OCI-LY1 (cell line): ENCODE data around the gene RAB40B.
A peak's percentile ranks its signal among the peaks of the same experiment; 100 is the strongest.

ENCODE experiments used
- H2AFZ ChIP-seq: fragments of 200-600 bp; sonication (generic), shearing (Covaris generic); 2 replicates; pipeline ENCODE4 v1.6.0; 2014; ENCODE audit warnings: antibody characterized with exemption, mild to moderate bottlenecking, low read length
- H3F3A ChIP-seq: fragments of 200-600 bp; sonication (generic), shearing (Covaris generic); 2 replicates; pipeline ENCODE4 v1.6.0; 2014; ENCODE audit warnings: mild to moderate bottlenecking, antibody characterized with exemption, low read length, moderate library complexity; ENCODE audit not compliant: insufficient read depth
- H3K27ac ChIP-seq: fragments of 200-600 bp; sonication (generic); 2 replicates; pipeline ENCODE4 v1.5.1; 2014; ENCODE audit warnings: low read length, mixed run types, mild to moderate bottlenecking, low read depth; ENCODE audit not compliant: poor library complexity, severe bottlenecking
- H3K27me3 ChIP-seq: fragments of 200-600 bp; sonication (generic); 2 replicates; pipeline ENCODE4 v1.6.0; 2014; ENCODE audit warnings: antibody characterized with exemption, mild to moderate bottlenecking, low read length, moderate library complexity; ENCODE audit not compliant: insufficient read depth
- H3K36me3 ChIP-seq: fragments of 200-600 bp; sonication (generic); 2 replicates; pipeline ENCODE4 v1.6.1; 2014; ENCODE audit warnings: mild to moderate bottlenecking, antibody characterized with exemption, low read length, moderate library complexity, mixed read lengths; ENCODE audit not compliant: insufficient read depth
- H3K4me1 ChIP-seq: fragments of 200-600 bp; sonication (generic); 2 replicates; pipeline ENCODE4 v1.5.1; 2014; ENCODE audit warnings: mild to moderate bottlenecking, low read length, moderate library complexity; ENCODE audit not compliant: insufficient read depth, severe bottlenecking
- H3K4me2 ChIP-seq: fragments of 200-600 bp; sonication (generic), shearing (Covaris generic); 2 replicates; pipeline ENCODE4 v1.6.1; 2014; ENCODE audit warnings: low read length
- H3K4me3 ChIP-seq: fragments of 200-600 bp; sonication (generic); 2 replicates; pipeline ENCODE4 v1.5.1; 2014; ENCODE audit warnings: low read length, low read depth, mild to moderate bottlenecking, mixed read lengths; ENCODE audit not compliant: poor library complexity, severe bottlenecking
- H3K79me2 ChIP-seq: fragments of 200-600 bp; shearing (Covaris generic); 2 replicates; pipeline ENCODE4 v1.6.1; 2016; ENCODE audit warnings: mixed run types, low read length, mixed read lengths; ENCODE audit not compliant: insufficient read depth
- H3K9ac ChIP-seq: fragments of 200-600 bp; sonication (generic), shearing (Covaris generic); 2 replicates; pipeline ENCODE4 v1.6.1; 2014; ENCODE audit warnings: mild to moderate bottlenecking, low read length, mixed read lengths
- H3K9me2 ChIP-seq: fragments of 200-600 bp; sonication (generic), shearing (Covaris generic); 2 replicates; pipeline ENCODE4 v1.6.1; 2014; ENCODE audit warnings: low read depth, mild to moderate bottlenecking, low read length, mixed read lengths
- H3K9me3 ChIP-seq: fragments of 200-600 bp; shearing (Covaris generic); 2 replicates; pipeline ENCODE4 v1.6.1; 2014; ENCODE audit warnings: low read length, mixed read lengths
- H4K20me1 ChIP-seq: fragments of 200-600 bp; sonication (generic), shearing (Covaris generic); 2 replicates; pipeline ENCODE4 v1.6.0; 2016; ENCODE audit warnings: mild to moderate bottlenecking, low read length; ENCODE audit not compliant: insufficient read depth
- CTCF ChIP-seq: fragments of 200-600 bp; sonication (generic), shearing (Covaris generic); IDR thresholded peaks from 2 replicates; pipeline ENCODE4 v1.5.1; 2017; ENCODE audit warnings: mild to moderate bottlenecking, antibody characterized with exemption, low read length, moderate library complexity, mixed read lengths
- EZH2 ChIP-seq: fragments of 200-600 bp; sonication (generic), shearing (Covaris generic); IDR thresholded peaks from 2 replicates; pipeline ENCODE4 v1.8.0; 2017; ENCODE audit warnings: borderline replicate concordance, mixed run types, mild to moderate bottlenecking, antibody characterized with exemption, low read length, moderate library complexity, mixed read lengths

The RAB40B gene

DNA sequence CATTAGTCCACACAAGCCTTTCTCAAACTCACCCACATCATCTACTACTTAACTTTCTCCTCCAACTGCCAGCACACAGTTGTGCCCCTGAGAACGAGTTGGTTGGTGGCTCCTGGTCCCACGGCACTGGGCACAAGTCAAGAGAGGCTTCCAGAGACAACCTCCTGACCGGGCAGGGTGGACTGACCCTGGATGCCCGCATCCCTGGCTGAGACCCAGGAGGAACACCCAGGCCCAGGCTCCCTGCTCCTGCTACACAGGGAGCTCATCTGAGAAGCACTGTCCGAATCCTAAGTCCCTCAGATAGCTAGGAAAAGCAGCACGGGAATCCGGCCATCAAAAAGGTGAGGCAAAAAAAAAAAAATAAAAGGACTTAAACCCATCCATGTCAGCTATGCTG lies 79.3 kb downstream of the RAB40B start:
- H3K9me3 ChIP-seq, result no peaks in the 10 kb centered on the region
- H3K9me2 ChIP-seq, result no peaks in the 10 kb centered on the region
- no peaks in the 10 kb centered on the region for H3K27me3 ChIP-seq
- H3K36me3 ChIP-seq, result peaks cover 88% of the 10 kb centered on the region
- TF ChIP-seq CTCF (no peak), EZH2 (no peak)
- no peaks in the 10 kb centered on the region for H3K79me2 ChIP-seq
- H2AFZ ChIP-seq, result no peak overlapping the region
- no peak overlapping the region for H3K9ac ChIP-seq
- no peaks in the 10 kb centered on the region for H3F3A ChIP-seq
- H3K4me2 ChIP-seq, result no peak overlapping the region
- H4K20me1 ChIP-seq, result no peaks in the 10 kb centered on the region
- no peak overlapping the region for H3K4me3 ChIP-seq
- H3K27ac ChIP-seq, result no peak overlapping the region
- H3K4me1 ChIP-seq, result no peaks in the 10 kb centered on the region

- no peaks in the 10 kb centered on the region for H3F3A ChIP-seq
- no peak overlapping the region for H3K9ac ChIP-seq
- no peaks in the 10 kb centered on the region for H4K20me1 ChIP-seq
- H3K27me3 ChIP-seq, result no peaks in the 10 kb centered on the region
- H2AFZ ChIP-seq, result no peak overlapping the region
- peaks cover 9% of the 10 kb centered on the region for H3K4me1 ChIP-seq
- TF ChIP-seq EZH2 (no peak), CTCF (no peak)
- no peaks in the 10 kb centered on the region for H3K79me2 ChIP-seq
- H3K27ac ChIP-seq, result no peak overlapping the region
- no peak overlapping the region for H3K4me3 ChIP-seq
- no peaks in the 10 kb centered on the region for H3K9me2 ChIP-seq
- H3K9me3 ChIP-seq, result no peaks in the 10 kb centered on the region
- H3K4me2 ChIP-seq, result no peak overlapping the region
- peaks cover 78% of the 10 kb centered on the region for H3K36me3 ChIP-seq
These were observed 82.3 kb downstream of the RAB40B start for GRCh38 chr17:82616021-82616711.

GRCh38 chr17:82615084-82616020 lies 83.1 kb downstream of the RAB40B start:
- H3F3A ChIP-seq, result no peaks in the 10 kb centered on the region
- H3K27me3 ChIP-seq, result no peaks in the 10 kb centered on the region
- H3K4me1 ChIP-seq, result peaks cover 12% of the 10 kb centered on the region
- no peaks in the 10 kb centered on the region for H3K79me2 ChIP-seq
- no peaks in the 10 kb centered on the region for H3K9me2 ChIP-seq
- TF ChIP-seq CTCF (peak; percentile 15; the same call in 1 of the 2 replicates), EZH2 (no peak)
- no peaks in the 10 kb centered on the region for H4K20me1 ChIP-seq
- no peaks in the 10 kb centered on the region for H3K9me3 ChIP-seq
- H3K4me2 ChIP-seq, result no peak overlapping the region
- no peak overlapping the region for H3K4me3 ChIP-seq
- no peak overlapping the region for H3K9ac ChIP-seq
- no peak overlapping the region for H3K27ac ChIP-seq
- H3K36me3 ChIP-seq, result peaks cover 78% of the 10 kb centered on the region
- no peak overlapping the region for H2AFZ ChIP-seq
